Stimulated activated CD4-positive, alpha-beta T cell treated with anti-CD3 and anti-CD28 coated beads, Interleukin-1b, Interleukin-23, amount 100 ng/mL, for 1 hour (primary cell): ENCODE measurements around the gene TOM1.
A peak's percentile ranks its signal among the peaks of the same experiment; 100 is the strongest.

Experiments
- DNase-seq, 2 donors: peaks; one replicate each; pipeline ENCODE4 v3.0.0-alpha.2; 2020; ENCODE audit warnings: low read depth in 2 of 2

The TOM1 gene

GRCh38 chr22:35299673-35300499 lies at the start of gene TOM1:
Gene TOM1 (plus strand): TSS chr22:35299894. CDS start chr22:35299929, 35 bp downstream.
- peak; percentile 95 to 96 for DNase-seq

DNA sequence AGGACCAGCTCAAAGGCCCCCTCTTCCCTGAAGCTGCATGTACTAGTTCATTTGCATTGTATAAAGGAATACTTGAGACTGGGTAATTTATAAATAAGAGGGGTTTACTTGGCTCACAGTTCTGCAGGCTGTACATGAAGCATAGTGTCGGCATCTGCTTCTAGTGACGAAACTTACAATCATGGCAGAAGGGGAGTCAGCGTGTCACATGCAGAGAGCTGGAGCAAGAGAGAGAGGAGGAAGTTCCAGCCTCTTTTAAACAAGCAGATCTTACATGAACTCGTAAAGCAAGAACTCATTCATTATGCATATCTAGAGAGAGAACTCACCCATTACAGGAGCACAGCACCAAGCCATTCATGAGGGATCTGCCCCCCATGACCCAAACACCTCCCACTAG lies 49.5 kb upstream of the TOM1 start:
- DNase-seq, result no peak

DNA sequence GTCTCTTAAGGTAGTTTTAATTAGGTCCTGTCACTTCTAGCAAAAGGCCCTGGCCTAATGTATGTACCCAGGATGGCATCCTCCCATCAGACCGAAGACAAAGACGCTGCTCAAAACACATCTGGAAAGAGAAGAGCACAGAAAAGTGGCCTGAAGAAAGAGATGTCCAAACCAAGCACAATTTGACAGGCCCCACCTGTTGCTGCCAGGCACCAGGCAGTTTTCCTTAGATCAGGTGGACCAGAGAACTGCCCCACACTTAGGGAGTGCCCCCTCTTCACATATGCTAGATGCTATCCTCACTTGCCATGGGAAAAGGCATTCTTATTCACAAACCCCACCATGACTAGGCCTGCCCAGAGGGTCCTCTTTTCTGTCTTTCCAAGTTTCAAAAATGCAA lies 45.7 kb upstream of the TOM1 start:
- DNase-seq, result no peak

- DNase-seq, result no peak
These were observed 42.7 kb upstream of the TOM1 start for GRCh38 chr22:35257002-35257320.

DNA sequence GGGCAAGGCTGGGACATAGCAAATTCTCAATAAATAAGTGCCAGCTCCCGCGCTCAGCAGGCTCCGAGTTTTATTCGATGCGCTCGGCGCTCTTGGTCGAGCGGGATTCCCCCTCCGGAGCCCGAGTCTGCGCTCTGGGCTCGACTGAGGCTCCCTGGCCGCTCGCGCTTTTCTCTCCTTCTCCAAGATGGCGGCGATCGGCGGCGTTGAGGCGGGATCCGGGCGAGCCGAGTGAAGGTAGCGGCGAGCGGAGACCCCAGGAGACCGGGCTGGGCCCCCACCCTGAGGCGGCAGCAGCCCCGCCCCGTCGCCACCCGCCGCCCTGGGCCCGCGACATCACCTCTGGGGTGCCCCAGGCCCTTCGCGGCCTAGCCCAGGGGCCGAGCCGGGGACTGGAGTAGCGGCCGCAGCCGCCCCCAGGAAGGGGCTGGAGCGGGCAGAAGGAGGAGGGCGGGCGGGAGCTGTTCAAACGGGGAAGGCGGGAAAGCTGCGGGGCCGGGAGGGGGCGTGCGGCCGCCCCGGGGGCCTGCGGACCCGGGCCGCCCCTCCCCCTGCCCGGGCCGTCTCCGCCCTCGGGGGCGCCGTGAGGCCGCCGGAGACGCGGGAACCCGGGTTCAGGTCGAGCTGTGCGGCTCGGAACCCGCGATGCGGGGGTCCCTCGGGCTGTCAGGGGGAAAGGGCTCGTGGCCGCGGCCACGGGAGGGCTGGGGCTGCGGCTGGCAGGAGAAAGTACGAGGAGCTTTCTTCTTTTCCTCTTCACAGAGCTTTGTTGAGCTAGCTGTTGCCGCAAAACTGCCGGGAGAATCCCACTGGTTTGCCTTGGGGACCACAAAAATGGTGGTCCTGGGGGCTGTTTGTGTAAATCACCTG lies 42.1 kb upstream of the TOM1 start, which contains the start of gene HMGXB4:
HMGXB4 (plus strand) TSS at position 173 of the 870 bp plus-strand sequence. CDS start 4,898 bp downstream, outside the sequence.
- DNase-seq, result peak; percentile 66 to 67

DNA sequence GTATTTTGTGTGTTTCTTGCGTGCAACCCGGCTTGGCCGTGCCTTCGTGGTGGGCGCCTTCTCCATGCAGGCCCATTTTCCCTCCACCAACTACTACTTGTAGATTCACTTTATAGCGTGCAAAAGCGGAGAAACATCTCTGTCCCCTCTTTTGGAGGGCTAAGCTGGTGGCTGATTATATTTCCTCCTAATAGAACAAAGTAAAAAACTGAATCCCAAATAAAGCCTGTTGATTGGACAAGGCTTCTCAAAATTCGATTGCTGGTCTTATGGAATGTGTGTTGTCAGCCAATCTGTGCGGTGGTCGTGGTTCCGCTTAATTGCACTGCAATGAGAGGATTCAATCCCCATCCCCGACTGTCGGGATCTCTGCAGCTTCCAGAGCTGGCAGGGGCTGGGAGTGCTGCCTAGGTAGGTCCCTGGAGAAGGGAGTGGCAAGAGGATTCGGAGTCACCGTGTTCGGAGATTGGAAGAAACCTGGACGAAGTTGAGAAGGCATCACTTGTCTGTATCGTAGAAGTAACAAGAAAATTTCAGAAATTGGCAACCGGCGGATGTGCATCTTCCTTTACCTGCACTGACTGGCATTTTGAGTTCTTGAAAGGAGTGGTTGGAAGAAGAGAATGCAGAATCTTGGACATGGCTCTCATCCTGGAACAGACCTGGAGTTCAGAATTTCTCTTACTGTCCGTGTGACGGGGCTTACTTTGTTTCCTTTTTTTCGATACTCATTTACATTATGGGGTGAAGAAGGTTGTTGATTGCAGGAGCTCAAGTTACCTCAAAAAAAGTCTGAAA lies 41.3 kb upstream of the TOM1 start:
- DNase-seq, result no peak

- no peak for DNase-seq
These were observed 34.7 kb upstream of the TOM1 start for GRCh38 chr22:35264986-35265385.

DNA sequence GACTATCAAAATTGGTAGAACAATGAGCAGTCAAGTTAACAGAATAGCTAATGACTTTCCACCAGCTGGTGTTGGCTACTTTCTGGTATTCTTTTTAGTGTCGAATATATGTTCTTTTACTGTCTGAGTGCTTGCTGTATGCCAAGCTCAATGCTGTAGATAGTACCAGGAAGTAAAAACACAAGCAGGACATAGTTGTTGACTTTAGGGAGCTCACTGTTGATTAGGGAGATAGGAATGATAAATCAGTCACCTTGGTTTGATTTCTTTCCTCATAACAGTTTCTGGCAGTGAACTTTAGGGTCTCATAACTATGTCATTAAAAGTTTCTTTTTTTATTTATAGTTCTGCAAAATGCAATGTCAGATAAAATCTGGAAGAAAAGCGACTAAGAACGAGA lies 33.4 kb upstream of the TOM1 start:
- DNase-seq, result no peak

- no peak for DNase-seq
These were observed 30.1 kb upstream of the TOM1 start for GRCh38 chr22:35269630-35270029.

GRCh38 chr22:35274154-35274871 lies 25.4 kb upstream of the TOM1 start:
- DNase-seq, result no peak

DNA sequence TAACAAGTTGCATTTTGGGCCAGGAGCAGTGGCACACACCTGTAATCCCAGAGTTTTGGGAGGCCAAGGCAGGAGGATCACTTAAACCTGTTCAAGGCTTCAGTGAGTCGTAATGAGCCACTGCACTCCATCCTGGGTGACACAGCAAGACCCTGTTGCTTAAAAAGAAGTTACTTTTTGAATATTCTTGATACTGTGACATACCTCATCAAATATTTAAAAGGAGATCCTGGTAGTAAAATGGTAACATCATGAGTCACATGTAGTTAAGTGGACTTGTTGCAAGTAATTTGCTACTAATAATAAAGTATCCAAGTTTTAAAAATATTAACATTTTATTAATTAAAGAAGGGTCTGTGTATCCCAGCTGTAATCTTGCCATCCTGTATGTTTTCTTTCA lies 24.1 kb upstream of the TOM1 start:
- DNase-seq, result no peak

- DNase-seq, result no peak
These were observed 23.7 kb upstream of the TOM1 start for GRCh38 chr22:35276019-35276418.

DNA sequence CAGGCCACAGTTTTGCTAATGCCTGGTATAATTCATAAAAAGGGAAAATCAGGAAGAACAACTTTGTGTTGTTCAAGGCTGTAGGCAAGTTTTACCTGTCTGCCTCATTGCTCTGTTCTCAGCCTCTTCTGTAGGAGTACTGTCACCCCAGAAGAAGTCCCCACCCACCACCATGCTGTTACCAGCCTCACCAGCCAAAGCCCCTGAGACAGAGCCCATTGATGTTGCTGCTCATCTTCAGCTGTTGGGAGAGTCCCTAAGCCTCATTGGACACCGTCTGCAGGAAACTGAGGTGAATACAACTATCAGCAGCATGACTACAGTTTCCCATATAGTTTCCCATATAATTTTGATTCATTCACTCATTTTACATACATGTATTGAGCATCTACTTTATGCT lies 11.6 kb upstream of the TOM1 start:
- DNase-seq, result no peak

DNA sequence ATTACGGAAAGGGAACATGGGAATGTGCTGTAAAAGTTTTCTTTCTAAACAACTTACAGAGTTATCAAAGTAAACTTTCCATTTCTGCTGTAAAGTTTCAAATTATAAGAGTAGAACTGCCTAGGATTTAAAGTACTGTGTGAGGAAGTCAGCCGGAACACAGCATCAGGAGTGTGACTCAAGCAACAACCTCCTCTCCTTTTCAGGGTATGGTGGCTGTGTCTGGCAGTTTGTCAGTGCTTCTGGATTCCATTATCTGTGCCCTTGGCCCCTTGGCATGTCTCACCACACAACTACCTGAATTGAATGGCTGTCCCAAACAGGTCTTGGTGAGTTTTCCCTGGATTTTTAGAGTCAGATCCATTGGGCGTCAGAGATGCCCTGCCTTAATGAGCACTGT lies 6.9 kb upstream of the TOM1 start:
- DNase-seq, result no peak

DNA sequence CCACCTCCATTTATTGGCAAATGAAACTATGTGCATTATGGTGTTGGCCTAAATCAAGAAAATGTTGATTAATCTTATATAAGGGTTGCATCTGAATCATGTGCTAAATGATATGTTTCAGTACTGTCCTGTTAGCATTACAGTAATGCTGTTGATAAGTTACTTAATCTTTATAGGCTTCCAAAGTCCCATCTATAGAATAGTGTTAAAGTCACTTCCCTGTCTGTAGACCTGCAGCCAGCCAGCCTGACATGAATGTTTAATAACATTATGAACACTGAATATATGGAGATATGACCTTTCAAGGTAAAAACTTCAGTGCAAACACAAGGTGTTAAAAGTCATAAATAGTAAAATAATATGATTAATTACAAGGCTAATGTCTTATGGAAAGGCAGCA lies 3.6 kb upstream of the TOM1 start:
- no peak for DNase-seq

GRCh38 chr22:35299217-35299672 lies 449 bp upstream of the TOM1 start:
- DNase-seq, result no peak

DNA sequence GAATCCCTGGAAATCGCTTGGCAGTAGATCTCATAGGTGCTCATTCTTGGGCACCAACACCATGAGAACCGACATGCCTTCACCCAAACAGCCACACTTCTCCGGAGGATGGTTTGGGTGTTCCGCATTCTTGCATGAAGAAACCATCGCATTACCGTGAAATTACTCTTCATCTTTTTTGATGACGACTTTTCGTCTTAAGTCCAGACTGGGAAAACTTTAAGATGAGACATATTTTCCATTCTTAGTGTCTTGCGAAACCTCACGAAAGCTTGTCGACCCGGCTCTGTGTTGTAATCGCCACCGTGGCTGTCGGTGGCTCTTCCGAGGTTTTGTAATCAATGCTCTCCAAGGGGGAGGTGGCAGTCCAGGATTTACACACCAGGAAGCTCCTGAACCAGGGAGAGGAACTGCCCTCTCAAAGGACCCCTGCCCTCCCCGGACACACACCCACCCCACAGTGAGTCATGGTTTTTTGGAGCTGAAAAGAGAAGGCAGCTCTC lies 1.7 kb downstream of the TOM1 start:
- no peak for DNase-seq

- no peak for DNase-seq
These were observed 3.4 kb downstream of the TOM1 start for GRCh38 chr22:35303029-35303624.

DNA sequence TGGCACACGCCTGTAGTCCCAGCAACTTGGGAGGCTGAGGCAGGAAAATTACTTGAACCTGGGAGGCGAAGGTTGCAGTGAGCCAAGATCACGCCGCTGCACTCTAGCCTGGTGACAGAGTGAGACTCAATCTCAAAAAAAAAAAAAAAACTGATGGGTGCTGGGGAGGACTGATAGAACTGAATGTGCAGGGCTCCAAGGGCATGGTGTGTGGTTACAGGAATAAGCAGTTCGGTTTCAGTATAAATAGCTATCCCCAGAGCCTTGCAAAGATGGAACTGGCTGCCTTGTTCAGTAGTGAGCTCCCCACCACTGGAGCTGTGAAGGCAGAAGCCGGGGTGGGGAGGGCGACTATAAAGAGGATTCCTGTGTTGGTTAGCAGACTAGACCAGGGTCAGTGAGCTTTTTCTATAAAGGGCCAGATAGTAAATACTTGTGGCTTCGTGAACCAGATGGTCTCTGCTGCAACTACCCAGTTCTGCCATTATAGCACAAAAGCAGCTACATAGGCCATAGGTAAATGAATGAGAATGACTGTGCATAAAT lies 5.9 kb downstream of the TOM1 start:
- DNase-seq, result no peak

DNA sequence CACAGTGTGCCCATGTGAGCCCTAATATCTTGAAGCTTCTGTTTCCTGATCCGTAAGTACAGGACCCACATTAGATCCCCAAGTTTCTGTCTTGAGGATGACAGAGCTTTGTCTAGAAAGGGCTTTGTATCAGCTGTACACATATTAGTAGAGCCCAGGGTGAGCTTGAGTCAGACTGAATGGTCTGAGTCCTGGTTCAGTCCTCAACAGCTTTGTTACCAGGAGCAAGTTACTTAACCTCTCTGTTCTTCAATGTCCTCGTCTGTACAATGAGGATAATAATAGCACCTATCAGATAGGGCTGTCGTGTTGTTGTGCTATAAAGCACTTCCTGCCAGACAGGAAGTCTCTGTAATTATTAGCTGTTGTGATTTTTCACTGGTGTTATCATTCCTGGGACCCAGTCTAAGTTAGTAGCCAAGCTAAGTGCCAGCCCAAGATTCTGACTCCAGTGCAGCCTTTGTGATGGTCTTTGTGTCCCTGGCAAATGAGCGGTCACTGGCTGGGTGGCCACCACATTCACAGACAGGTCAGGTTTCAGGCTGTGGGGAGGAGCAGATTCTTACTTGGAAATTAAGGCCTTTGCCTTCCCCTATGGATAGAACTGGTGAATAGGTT lies 6.8 kb downstream of the TOM1 start:
- DNase-seq, result no peak
